H1 (cell line): ENCODE results near the gene TRIM9. TPM values are rescaled to one million over a fixed set of nuclear protein-coding genes. Genes with fewer than 3 reads are reported as not detected.

Source experiments
- CTCF ChIA-PET: fragments of 300-600 bp; sonication (Branson Sonifier 250); formaldehyde crosslinking; loops from one replicate; lab custom pipeline; 2021; ENCODE audit not compliant: partially characterized antibody; lab: Charles Lee
- POLR2A ChIA-PET: fragments of 300-600 bp; sonication (Branson Sonifier 250); formaldehyde crosslinking; loops from one replicate; lab custom pipeline; 2021; ENCODE audit warnings: inconsistent platforms; ENCODE audit not compliant: partially characterized antibody; lab: Charles Lee
- DNase-seq, 2 experiments: peaks; one replicate each; pipeline versions ENCODE4 v3.0.0 to v3.0.0-alpha.2; 2010 to 2022; ENCODE audit warnings: low spot score in 2 of 2, low read depth in 1 of 2, mixed read lengths in 1 of 2
- FAIRE-seq: peaks from 2 replicates; lab custom pipeline; 2011; peaks lifted over from hg19 to GRCh38; lab: Jason Lieb, UNC
- H2AFZ ChIP-seq: 2 replicates; pipeline ENCODE4 v1.8.1; 2012; ENCODE audit warnings: low read length, inconsistent platforms
- H2AK5ac ChIP-seq: 2 replicates; pipeline ENCODE4 v1.6.1; 2013; ENCODE audit warnings: low read depth, low read length
- H2BK120ac ChIP-seq: replicated peaks from 2 replicates; pipeline ENCODE3; 2013; ENCODE audit warnings: low read depth, low read length, inconsistent platforms
- H2BK12ac ChIP-seq: 2 replicates; pipeline ENCODE4 v1.6.1; 2013; ENCODE audit warnings: low read depth, low read length
- H2BK15ac ChIP-seq: 2 replicates; pipeline ENCODE4 v1.6.1; 2013; ENCODE audit warnings: low read length
- H2BK20ac ChIP-seq: 2 replicates; pipeline ENCODE4 v1.6.1; 2013; ENCODE audit warnings: low read length
- H2BK5ac ChIP-seq: 2 replicates; pipeline ENCODE4 v1.6.1; 2013; ENCODE audit warnings: low read depth, low read length
- H3K14ac ChIP-seq: 2 replicates; pipeline ENCODE4 v1.6.1; 2013; ENCODE audit warnings: inconsistent platforms; ENCODE audit not compliant: insufficient read length
- H3K18ac ChIP-seq: 2 replicates; pipeline ENCODE4 v1.6.1; 2013; ENCODE audit warnings: low read length; ENCODE audit errors: extremely low read depth
- H3K23ac ChIP-seq: 2 replicates; pipeline ENCODE4 v1.6.1; 2013; ENCODE audit warnings: inconsistent platforms; ENCODE audit not compliant: insufficient read length
- H3K23me2 ChIP-seq: 2 replicates; pipeline ENCODE4 v1.6.1; 2013; ENCODE audit warnings: low read depth, low read length
- H3K27ac ChIP-seq: 2 replicates; pipeline ENCODE4 v1.6.1; 2011; ENCODE audit warnings: low read depth, low read length, inconsistent platforms
- H3K27me3 ChIP-seq, 4 experiments: replicated peaks in 1 of 4; 1 replicate in 1 of 4; 2 replicates in 3 of 4; pipeline versions ENCODE4 v1.6.1 to v1.8.1; 2011 to 2013; ENCODE audit warnings: low read length in 3 of 4, mild to moderate bottlenecking in 3 of 4, inconsistent platforms in 2 of 4, mixed read lengths in 2 of 4, moderate library complexity in 1 of 4; ENCODE audit not compliant: control insufficient read depth in 3 of 4, insufficient read depth in 3 of 4; ENCODE audit errors: extremely low read depth in 1 of 4
- H3K36me3 ChIP-seq, 4 experiments: 2 replicates each; pipeline versions ENCODE4 v1.6.1 to v1.8.1; 2011 to 2013; ENCODE audit warnings: mild to moderate bottlenecking in 4 of 4, low read length in 3 of 4, moderate library complexity in 2 of 4, control low read depth in 1 of 4, inconsistent platforms in 1 of 4; ENCODE audit not compliant: insufficient read depth in 4 of 4, control insufficient read depth in 2 of 4
- H3K4ac ChIP-seq: replicated peaks from 2 replicates; pipeline ENCODE3; 2013; ENCODE audit warnings: low read length, low read depth, mixed read lengths, inconsistent platforms; ENCODE audit not compliant: insufficient read length
- H3K4me1 ChIP-seq, 4 experiments: replicated peaks in 1 of 4; 1 replicate in 1 of 4; 2 replicates in 3 of 4; pipeline versions ENCODE4 v1.6.1 to v1.8.1; 2011 to 2013; ENCODE audit warnings: low read length in 3 of 4, inconsistent platforms in 2 of 4, mixed read lengths in 1 of 4; ENCODE audit not compliant: insufficient read depth in 4 of 4, control insufficient read depth in 3 of 4
- H3K4me2 ChIP-seq, 2 experiments: 2 replicates each; pipeline versions ENCODE4 v1.6.1 to v1.8.1; 2011 to 2013; ENCODE audit warnings: low read depth in 2 of 2, low read length in 2 of 2, control low read depth in 1 of 2, inconsistent platforms in 1 of 2, mild to moderate bottlenecking in 1 of 2; ENCODE audit not compliant: insufficient read depth in 1 of 2
- H3K4me3 ChIP-seq, 4 experiments: fragments of 200-600, 300-600 bp in 1 of 4; sonication (generic), shearing (Covaris generic), sonication (Bioruptor Twin) in 1 of 4; 2 replicates each; pipeline versions ENCODE4 v1.5.1 to v1.8.1; 2011 to 2016; ENCODE audit warnings: low read length in 4 of 4, low read depth in 3 of 4, control low read depth in 2 of 4, inconsistent platforms in 2 of 4, mild to moderate bottlenecking in 2 of 4, mixed read lengths in 1 of 4, moderate library complexity in 1 of 4; ENCODE audit not compliant: insufficient read depth in 2 of 4; ENCODE audit errors: extremely low read depth in 1 of 4
- H3K56ac ChIP-seq: replicated peaks from 2 replicates; pipeline ENCODE3; 2013; ENCODE audit warnings: low read depth, mild to moderate bottlenecking, mixed read lengths, low read length, inconsistent platforms; ENCODE audit not compliant: insufficient read length
- H3K79me1 ChIP-seq: 2 replicates; pipeline ENCODE4 v1.6.1; 2013; ENCODE audit warnings: low read depth, low read length, control low read depth
- H3K79me2 ChIP-seq, 2 experiments: 2 replicates each; pipeline versions ENCODE4 v1.6.1 to v1.8.1; 2012 to 2013; ENCODE audit warnings: low read length in 2 of 2, mild to moderate bottlenecking in 2 of 2, inconsistent platforms in 1 of 2; ENCODE audit not compliant: insufficient read depth in 2 of 2, control insufficient read depth in 1 of 2
- H3K9ac ChIP-seq, 4 experiments: replicated peaks in 1 of 4; 1 replicate in 1 of 4; 2 replicates in 3 of 4; pipeline versions ENCODE4 v1.6.1 to v1.8.1; 2011 to 2013; ENCODE audit warnings: low read depth in 3 of 4, low read length in 3 of 4, control low read depth in 2 of 4, mild to moderate bottlenecking in 2 of 4, moderate library complexity in 2 of 4, inconsistent platforms in 1 of 4; ENCODE audit errors: extremely low read depth in 1 of 4
- H3K9me3 ChIP-seq, 2 experiments: 2 replicates each; pipeline versions ENCODE4 v1.6.1 to v1.8.1; 2012 to 2013; ENCODE audit warnings: mild to moderate bottlenecking in 2 of 2, moderate library complexity in 2 of 2, control low read depth in 1 of 2, inconsistent platforms in 1 of 2, low read depth in 1 of 2, low read length in 1 of 2, mixed read lengths in 1 of 2; ENCODE audit not compliant: insufficient read depth in 2 of 2
- H4K20me1 ChIP-seq, 2 experiments: replicated peaks in 1 of 2; 2 replicates each; pipeline versions ENCODE3 to v1.8.1; 2011 to 2013; ENCODE audit warnings: inconsistent platforms in 2 of 2, low read length in 2 of 2, mild to moderate bottlenecking in 1 of 2; ENCODE audit not compliant: insufficient read depth in 2 of 2, control insufficient read depth in 1 of 2
- H4K5ac ChIP-seq: 2 replicates; pipeline ENCODE4 v1.6.1; 2013; ENCODE audit warnings: low read length, low read depth, mixed read lengths, inconsistent platforms; ENCODE audit not compliant: insufficient read length
- H4K8ac ChIP-seq: 2 replicates; pipeline ENCODE4 v1.8.0; 2013; ENCODE audit warnings: mild to moderate bottlenecking, moderate library complexity, low read length, inconsistent platforms; ENCODE audit not compliant: insufficient read depth; ENCODE audit errors: extremely low read depth
- H4K91ac ChIP-seq: replicated peaks from 2 replicates; pipeline ENCODE3; 2013; ENCODE audit warnings: low read length, mixed read lengths, inconsistent platforms; ENCODE audit not compliant: insufficient read length
- BACH1 ChIP-seq: IDR thresholded peaks from 2 replicates; pipeline ENCODE4 v1.6.1; 2012; ENCODE audit warnings: low read length, improper control_type of control experiment
- BRCA1 ChIP-seq: IDR thresholded peaks from 2 replicates; pipeline ENCODE4 v1.6.1; 2012; ENCODE audit warnings: low read depth, low read length, improper control_type of control experiment
- CREB1 ChIP-seq: IDR thresholded peaks from 2 replicates; pipeline ENCODE4 v1.6.1; 2012; ENCODE audit warnings: inconsistent platforms
- GTF2F1 ChIP-seq: IDR thresholded peaks from 2 replicates; pipeline ENCODE4 v1.6.1; 2012; ENCODE audit warnings: low read depth, low read length, improper control_type of control experiment, borderline replicate concordance
- HDAC2 ChIP-seq, 2 experiments: fragments of 300-600 bp in 1 of 2; sonication (generic) in 1 of 2; IDR thresholded peaks; 2 replicates each; pipeline ENCODE4 v1.6.1; 2011 to 2012; ENCODE audit warnings: low read depth in 2 of 2, low read length in 2 of 2, mild to moderate bottlenecking in 2 of 2, moderate library complexity in 2 of 2, borderline replicate concordance in 1 of 2, inconsistent platforms in 1 of 2
- JUN ChIP-seq: IDR thresholded peaks from 2 replicates; pipeline ENCODE4 v1.6.1; 2011; ENCODE audit warnings: low read depth, mild to moderate bottlenecking, improper control_type of control experiment, low read length
- JUND ChIP-seq: IDR thresholded peaks from 2 replicates; pipeline ENCODE4 v1.6.1; 2011; ENCODE audit warnings: mild to moderate bottlenecking, improper control_type of control experiment, low read length
- NRF1 ChIP-seq: IDR thresholded peaks from 2 replicates; pipeline ENCODE4 v1.6.1; 2011; ENCODE audit warnings: mild to moderate bottlenecking, low read depth, low read length, improper control_type of control experiment
- POLR2AphosphoS5 ChIP-seq: IDR thresholded peaks from 2 replicates; pipeline ENCODE4 v1.6.1; 2011; ENCODE audit warnings: low read depth, low read length
- RNF2 ChIP-seq: fragments of 200-900, 300-1000 bp; sonication (generic); IDR thresholded peaks from 2 replicates; pipeline ENCODE4 v1.7.1; 2016; ENCODE audit warnings: borderline replicate concordance, low read depth, mild to moderate bottlenecking, antibody characterized with exemption, low read length; ENCODE audit not compliant: poor library complexity, severe bottlenecking; ENCODE audit errors: missing control alignments
- SIX5 ChIP-seq: IDR thresholded peaks from 2 replicates; pipeline ENCODE4 v1.6.1; 2011; ENCODE audit warnings: mild to moderate bottlenecking, low read depth, low read length
- SP1 ChIP-seq: IDR thresholded peaks from 2 replicates; pipeline ENCODE4 v1.6.1; 2011; ENCODE audit warnings: low read depth, low read length
- WGBS, 2 experiments: shearing (Covaris generic) in 1 of 2; methylation state at CpG; one replicate each; pipeline versions ENCODE4 v1.1.6 to v1.1.7; 2013 to 2015; ENCODE audit warnings: low lambda C conversion rate in 2 of 2, mixed read lengths in 2 of 2, inconsistent platforms in 1 of 2, low coverage in 1 of 2, missing lambda C conversion rate in 1 of 2; ENCODE audit not compliant: insufficient replicate concordance in 2 of 2, insufficient coverage in 1 of 2, insufficient read length in 1 of 2; ENCODE audit errors: extremely low coverage in 1 of 2, missing lambda C conversion rate in 1 of 2; 5-methylcytosine and 5-hydroxymethylcytosine counted together
- polyA plus RNA-seq, 7 experiments: library from polyadenylated mRNA; depleted of rRNA in 3 of 7; stranded (reverse) in 5 of 7; unstranded in 2 of 7; fragments of >200 nt in 5 of 7; fragments of 200-250 nt in 2 of 7; gene quantifications; 1 replicate in 5 of 7; 2 replicates in 1 of 7; 4 replicates in 1 of 7; pipeline versions ENCODE4 v1.2.1 to v1.2.3, GENCODE V29; 2011 to 2013; ENCODE audit warnings: missing spikeins in 2 of 7, mixed read lengths in 2 of 7
- total RNA-seq: library from RNA; stranded (reverse); fragmentation: NEBNext Ultra II Directional; extraction: Animal tissue kit (Norgen Biotek cat#: 25700); gene quantifications from 2 replicates; pipeline ENCODE4 v1.2.1, GENCODE V29; 2021
- TF ChIP-seq, protein P1 (sequence below): IDR thresholded peaks from 2 replicates; pipeline ENCODE4 v1.6.1; 2011; ENCODE audit warnings: low read depth, mild to moderate bottlenecking, low read length; ENCODE audit not compliant: insufficient read depth

TRIM9 gene
- total and polyA plus RNA-seq, 2 of the 8 experiments (the other 6 are each of a cell fraction or from before 2014, with no cell fraction given) = 2.7 to 5.4 TPM

DNA sequence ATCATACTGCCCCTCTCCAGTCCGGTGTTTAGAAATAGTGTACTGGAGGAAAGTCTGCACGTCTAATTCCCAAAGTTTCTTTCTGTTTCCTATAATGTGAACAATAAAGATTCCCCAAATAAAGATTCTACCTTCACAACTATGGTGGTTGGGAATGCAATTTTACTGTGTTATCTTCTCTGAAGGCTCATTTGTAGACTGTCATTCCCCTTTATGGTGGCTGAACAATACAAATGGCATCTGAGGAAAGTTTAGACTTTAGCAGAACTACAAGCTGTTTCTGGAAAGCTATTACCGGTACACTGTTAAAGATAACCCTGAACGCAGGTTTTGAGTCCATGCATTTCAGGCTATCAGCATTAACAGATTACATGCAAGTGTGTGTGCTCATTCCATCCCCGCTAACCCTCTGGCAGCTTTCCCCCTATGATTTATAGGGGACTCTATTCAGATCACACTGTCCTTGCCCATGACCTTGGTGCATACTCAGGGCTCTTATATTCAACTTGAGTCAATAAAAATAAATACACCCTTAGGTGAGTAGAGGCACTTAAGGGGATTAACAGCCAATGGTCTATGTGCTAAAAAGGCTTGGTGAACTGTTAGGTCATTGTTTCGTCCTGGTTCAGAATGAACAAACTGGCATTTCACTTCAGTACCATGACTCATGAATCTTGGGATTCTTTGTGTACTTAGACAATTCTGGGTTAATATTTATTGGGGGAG, 89.9 kb downstream of the TRIM9 start:
- Histone ChIP-seq H2BK120ac (no peak overlapping the region), H3K9me3 (no peaks in the 10 kb centered on the region), H3K23me2 (no peaks in the 10 kb centered on the region), H3K23ac (no peak overlapping the region), H3K4me1 (no peaks in the 10 kb centered on the region; a peak in 1 of 7 replicates), H3K27ac (no peak overlapping the region), H4K91ac (no peak overlapping the region), H3K4me2 (no peak overlapping the region), H3K9ac (no peak overlapping the region), H3K79me1 (no peaks in the 10 kb centered on the region), H2BK5ac (no peak overlapping the region), H4K5ac (no peak overlapping the region), H4K8ac (no peak overlapping the region), H2BK15ac (no peak overlapping the region), H2AFZ (no peak overlapping the region), H2BK12ac (no peak overlapping the region), H3K4me3 (no peak overlapping the region), H3K14ac (no peak overlapping the region), H3K4ac (no peak overlapping the region), H3K79me2 (no peaks in the 10 kb centered on the region), H2BK20ac (no peak overlapping the region), H2AK5ac (no peak overlapping the region), H3K36me3 (no peaks in the 10 kb centered on the region), H3K27me3 (no peaks in the 10 kb centered on the region), H3K18ac (no peak overlapping the region), H3K56ac (no peak overlapping the region), H4K20me1 (no peaks in the 10 kb centered on the region)
- FAIRE-seq (no peak), DNase-seq (no peak)
- CTCF ChIA-PET = no interaction called here
- 87% methylated on average over 6 of the region's 6 CpGs; no CpG with 5 or more reads in 1 of the 2 experiments for WGBS, 2 experiments
- POLR2A ChIA-PET = no interaction called here
- TF ChIP-seq GTF2F1 (no peak), SIX5 (no peak), SP1 (no peak), JUN (no peak), BACH1 (no peak), BRCA1 (no peak), HDAC2 (IDR thresholded peaks at IDR 0.05; ENCODE audit: borderline replicate concordance in 1 of 2, low read depth in 2 of 2, low read length in 2 of 2) (no peak), POLR2AphosphoS5 (no peak), NRF1 (no peak), JUND (no peak), RNF2 (no peak), CREB1 (no peak)
- TF ChIP-seq, protein P1, sequence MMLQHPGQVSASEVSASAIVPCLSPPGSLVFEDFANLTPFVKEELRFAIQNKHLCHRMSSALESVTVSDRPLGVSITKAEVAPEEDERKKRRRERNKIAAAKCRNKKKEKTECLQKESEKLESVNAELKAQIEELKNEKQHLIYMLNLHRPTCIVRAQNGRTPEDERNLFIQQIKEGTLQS = no peak
